Stimulated activated CD8-positive, alpha-beta memory T cell treated with anti-CD3 and anti-CD28 coated beads, Interleukin-4, amount 100 ng/mL, for 1 hour (primary cell): ENCODE measurements around the gene INSYN1.

Experiments used
- DNase-seq, 2 donors: peaks; one replicate each; pipeline ENCODE4 v3.0.0-alpha.2; 2020; ENCODE audit warnings: low read depth in 2 of 2, low spot score in 1 of 2

Gene INSYN1

GRCh38 chr15:73777741-73778140, 24.6 kb upstream of the INSYN1 start:
- no peak for DNase-seq

- no peak for DNase-seq
Observed at GRCh38 chr15:73773428-73773827, 20.3 kb upstream of the INSYN1 start.

DNA sequence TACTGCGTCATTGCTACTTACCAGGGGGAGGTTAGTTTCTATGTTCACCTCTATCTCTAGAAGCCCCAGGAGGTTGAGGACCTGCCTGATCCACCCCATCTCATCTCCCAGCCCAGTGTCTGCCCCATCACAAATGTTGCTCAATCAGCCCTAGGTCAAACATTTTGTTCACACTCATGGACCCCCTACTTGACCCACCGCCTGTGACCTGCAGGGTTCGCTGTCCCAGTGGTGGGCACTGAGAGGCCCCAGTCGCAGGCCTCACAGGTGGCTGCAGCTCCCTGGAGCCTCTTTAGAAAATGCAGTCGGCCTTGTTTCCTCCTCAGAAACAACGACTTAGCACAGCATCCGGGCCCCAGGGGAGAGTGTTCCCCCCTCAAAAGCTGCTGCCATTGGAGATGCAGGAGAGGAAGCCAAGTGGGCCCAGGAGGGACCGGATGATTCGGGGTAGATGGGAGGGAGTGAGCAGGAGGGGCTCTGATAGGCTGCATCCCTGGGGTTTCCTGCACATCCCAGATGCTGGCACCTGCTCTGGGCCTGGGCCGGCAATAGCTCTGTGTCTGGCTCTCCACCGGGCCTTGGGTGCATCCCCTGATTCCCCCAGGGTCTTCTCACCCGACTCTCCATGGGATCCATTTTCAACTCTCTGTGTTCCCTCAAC, 18.4 kb upstream of the INSYN1 start:
- DNase-seq: no peak

- DNase-seq: no peak
Observed at GRCh38 chr15:73770050-73770449, 16.9 kb upstream of the INSYN1 start.

DNA sequence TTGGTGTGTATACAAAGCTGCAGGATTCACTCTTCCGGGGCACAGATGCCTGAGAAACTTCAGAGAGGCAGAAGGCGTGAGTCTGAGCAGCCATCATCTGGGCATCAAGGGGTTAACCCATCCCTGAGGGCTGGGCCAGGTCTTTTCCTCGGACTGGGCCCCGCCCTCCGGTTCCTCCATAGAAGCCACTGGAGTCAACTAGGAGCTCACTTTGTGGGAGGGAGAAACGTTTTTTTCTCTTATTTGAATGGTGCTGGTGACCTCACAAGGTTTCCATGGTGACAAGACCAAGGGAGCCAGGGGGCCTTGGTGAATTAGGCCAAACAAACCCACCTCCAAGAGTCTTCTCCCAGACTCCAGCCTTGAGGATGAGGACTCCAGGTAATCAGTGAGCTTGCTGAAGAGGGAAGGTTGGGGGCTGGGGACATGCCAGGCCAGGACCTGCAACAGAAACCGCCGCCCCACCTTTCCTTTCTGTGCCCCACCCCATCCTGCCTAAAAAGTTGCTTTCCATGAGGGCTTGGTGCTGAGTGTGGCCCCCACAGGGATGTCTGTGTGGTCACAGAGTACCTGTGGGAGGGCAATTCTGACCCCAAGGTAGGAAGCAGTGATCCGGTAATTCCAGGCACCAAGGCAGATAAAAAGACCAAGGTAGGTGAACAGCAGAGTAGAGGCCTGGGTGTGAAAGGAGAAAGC, 14.8 kb upstream of the INSYN1 start:
- DNase-seq: no peak

DNA sequence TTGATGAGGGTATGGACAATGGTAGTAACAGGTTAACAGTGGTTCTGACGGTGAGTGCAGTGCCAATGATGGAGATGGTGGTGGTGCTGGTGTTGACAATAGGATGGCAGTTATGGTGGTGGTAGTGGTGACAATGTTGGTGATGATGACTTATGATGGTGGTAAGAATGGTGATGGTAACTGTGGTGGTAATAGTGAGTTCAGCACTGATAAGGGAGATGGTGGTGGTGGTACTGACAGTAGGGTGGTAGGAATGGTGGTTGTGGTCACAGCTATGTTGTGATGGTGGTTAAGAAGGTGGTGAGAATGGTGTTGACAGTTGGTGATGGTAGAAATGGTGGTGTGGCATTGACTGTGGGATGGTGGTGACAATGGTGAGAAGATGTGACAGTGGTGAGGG, 13.4 kb upstream of the INSYN1 start:
- DNase-seq: no peak

GRCh38 chr15:73765778-73766177, 12.6 kb upstream of the INSYN1 start:
- DNase-seq: no peak

- no peak for DNase-seq
Observed at GRCh38 chr15:73763931-73764330, 10.8 kb upstream of the INSYN1 start.

- no peak for DNase-seq
Observed at GRCh38 chr15:73760330-73761329, 7.5 kb upstream of the INSYN1 start.

DNA sequence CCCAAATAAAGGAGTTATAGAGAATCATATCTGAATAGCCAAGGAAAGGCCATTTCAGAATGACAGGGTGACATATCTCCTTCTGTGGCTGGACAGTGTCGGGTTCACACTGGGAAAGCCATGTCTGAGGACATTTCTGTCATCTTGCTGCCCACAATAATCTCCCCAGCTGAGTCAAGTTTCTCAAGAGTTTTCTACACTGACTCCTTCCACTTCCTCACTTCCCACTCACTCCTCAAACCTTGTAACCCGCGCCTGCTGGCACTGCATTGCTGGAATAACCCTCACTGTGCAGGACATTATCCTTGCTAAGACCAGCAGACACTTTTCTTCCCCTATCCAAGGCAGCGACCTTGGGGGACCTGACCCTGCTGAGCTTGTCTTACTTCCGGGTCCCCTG, 5.3 kb upstream of the INSYN1 start:
- no peak for DNase-seq

DNA sequence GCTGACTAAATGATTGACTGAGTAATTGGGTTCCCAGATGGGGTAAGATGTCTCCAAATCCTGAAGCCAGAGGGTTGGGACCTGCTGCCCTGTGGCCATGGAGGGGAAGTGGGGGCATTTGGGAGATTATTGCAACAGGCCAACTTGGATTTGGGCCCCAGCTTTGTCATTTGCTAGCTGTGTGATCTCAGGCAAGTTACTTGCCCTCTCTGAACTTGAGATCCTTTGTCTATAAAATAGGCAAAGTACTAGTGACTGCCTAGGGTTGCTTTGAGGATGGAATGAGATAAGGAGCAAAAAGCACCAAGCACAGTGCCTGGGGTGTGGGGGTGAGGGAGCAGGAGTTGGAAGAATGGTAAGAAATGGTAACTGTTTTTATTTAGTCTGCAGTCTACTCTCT, 4.4 kb upstream of the INSYN1 start:
- DNase-seq: no peak

- no peak for DNase-seq
Observed at GRCh38 chr15:73756947-73757513, 3.9 kb upstream of the INSYN1 start.

DNA sequence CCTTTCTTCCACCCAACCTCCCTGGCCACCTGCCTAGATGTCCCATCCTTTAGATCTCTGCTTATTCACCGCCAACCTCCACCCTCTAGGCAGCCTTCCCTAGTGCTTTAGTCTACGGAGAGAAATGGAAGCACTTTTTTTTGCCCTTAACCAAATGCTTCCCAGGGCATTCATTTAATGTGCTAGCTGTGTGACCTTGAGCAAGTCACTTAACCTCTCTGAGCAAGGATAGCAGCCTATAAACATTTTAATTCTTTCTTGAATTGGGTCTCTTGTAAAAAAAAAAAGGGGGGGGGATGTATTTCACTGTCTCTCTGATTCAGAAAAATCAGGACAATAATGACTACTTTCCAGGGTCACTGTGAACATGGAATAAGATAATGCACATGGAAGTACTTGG, 3.2 kb upstream of the INSYN1 start:
- no peak for DNase-seq

- no peak for DNase-seq
Observed at GRCh38 chr15:73755946-73756345, 2.8 kb upstream of the INSYN1 start.

- no peak for DNase-seq
Observed at GRCh38 chr15:73755481-73755880, 2.3 kb upstream of the INSYN1 start.

GRCh38 chr15:73754461-73754860, 1.3 kb upstream of the INSYN1 start:
- DNase-seq: no peak

DNA sequence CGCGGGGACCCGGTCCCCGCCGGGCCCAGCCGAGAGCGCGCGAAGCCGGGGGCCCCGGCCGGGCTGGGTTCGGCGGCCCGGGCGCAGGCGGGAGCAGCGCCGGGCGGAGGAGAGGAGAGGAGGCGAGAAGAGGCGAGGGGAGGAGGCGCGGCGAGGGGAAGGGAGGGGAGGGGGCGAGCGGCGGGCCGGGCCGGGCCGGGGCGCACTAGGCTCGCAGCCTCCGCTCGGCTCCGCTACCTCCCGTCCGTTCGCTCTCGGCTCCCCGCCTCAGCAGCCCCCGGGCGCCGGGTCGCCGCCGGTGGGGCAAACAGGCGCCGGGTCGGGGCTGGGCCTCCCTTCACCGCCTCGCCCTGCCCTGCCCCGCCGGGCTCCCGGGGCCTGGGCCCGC, 351 bp downstream of the INSYN1 start:
- no peak for DNase-seq

GRCh38 chr15:73751899-73752805, 999 bp downstream of the INSYN1 start:
- DNase-seq: no peak

DNA sequence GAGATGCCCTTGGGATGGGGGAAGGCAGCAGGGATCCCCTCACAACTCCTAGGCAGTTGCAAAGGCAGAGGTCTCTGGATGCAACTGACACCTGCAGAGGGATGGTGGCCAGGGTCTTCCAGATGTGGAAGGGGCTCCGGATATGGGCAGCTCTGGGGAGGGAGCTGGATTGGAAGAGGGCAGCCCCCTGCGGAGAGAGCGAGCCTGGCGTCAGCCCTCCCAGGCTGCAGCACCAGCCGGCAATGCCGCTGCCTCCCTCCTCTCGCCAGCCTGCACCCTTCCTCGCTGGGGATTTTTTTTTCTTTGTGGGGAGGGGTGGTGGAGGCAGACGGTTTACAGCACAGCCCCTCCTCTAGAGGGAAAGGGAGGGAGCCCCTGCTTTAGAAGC, 1.6 kb downstream of the INSYN1 start:
- no peak for DNase-seq

- no peak for DNase-seq
Observed at GRCh38 chr15:73750951-73751350, 2.2 kb downstream of the INSYN1 start.

DNA sequence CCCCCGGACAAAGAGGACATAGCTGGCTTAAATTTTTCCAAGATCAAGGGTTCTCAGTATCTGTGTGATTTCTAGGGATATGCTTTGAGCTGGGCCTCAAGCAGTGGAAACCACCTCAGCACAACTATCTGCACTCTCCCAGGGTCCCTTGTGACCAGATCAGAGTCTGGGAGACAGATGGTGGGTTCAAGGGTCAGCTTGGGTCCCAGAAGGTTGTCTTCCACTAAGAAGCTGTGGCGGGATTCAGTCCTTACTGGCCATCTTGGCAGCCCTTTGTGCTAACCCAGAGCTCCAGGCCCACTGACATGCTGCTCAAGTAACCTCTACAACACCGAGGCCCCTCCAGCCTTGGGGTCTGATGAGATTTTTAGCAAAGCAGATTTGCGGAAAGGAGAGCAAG, 2.7 kb downstream of the INSYN1 start:
- DNase-seq: no peak
